Adipocyte (in vitro differentiated cells): ENCODE results near the gene HOOK2.
"Not testable (repeated sequence)": the region's sequence is repeated elsewhere in the genome, so short reads cannot be mapped to it uniquely, and the experiment has no call there.

Experiments
- DNase-seq: peaks from one replicate; pipeline ENCODE4 v3.0.0-alpha.2; 2015; ENCODE audit warnings: low read depth
- H3K27me3 ChIP-seq: replicated peaks from 2 replicates; pipeline ENCODE4 v1.7.0; 2013; ENCODE audit warnings: mild to moderate bottlenecking, low read length, moderate library complexity; ENCODE audit not compliant: control insufficient read depth, insufficient read depth
- H3K36me3 ChIP-seq: 2 replicates; pipeline ENCODE4 v1.7.0; 2013; ENCODE audit warnings: low read length, mild to moderate bottlenecking, moderate library complexity; ENCODE audit not compliant: control insufficient read depth, insufficient read depth, severe bottlenecking
- H3K4me1 ChIP-seq: 2 replicates; pipeline ENCODE4 v1.7.0; 2013; ENCODE audit warnings: mild to moderate bottlenecking, low read length, moderate library complexity; ENCODE audit not compliant: control insufficient read depth, insufficient read depth
- H3K4me3 ChIP-seq: 2 replicates; pipeline ENCODE4 v1.7.0; 2013; ENCODE audit warnings: mild to moderate bottlenecking, low read length, moderate library complexity
- H3K9ac ChIP-seq: 2 replicates; pipeline ENCODE4 v1.7.0; 2013; ENCODE audit warnings: mild to moderate bottlenecking, low read length, moderate library complexity
- H3K9me3 ChIP-seq: 2 replicates; pipeline ENCODE4 v1.7.0; 2013; ENCODE audit warnings: mild to moderate bottlenecking, low read length, moderate library complexity; ENCODE audit not compliant: control insufficient read depth

Gene HOOK2

GRCh38 chr19:12800923-12801465 lies 25.6 kb upstream of the HOOK2 start:
- Histone ChIP-seq H3K9me3 (no peaks in the 10 kb centered on the region), H3K9ac (peak overlapping the region; percentile 94), H3K4me3 (peak overlapping the region; percentile 89), H3K27me3 (no peaks in the 10 kb centered on the region), H3K36me3 (peaks cover 16% of the 10 kb centered on the region), H3K4me1 (peaks cover 28% of the 10 kb centered on the region)
- peak; percentile 51 for DNase-seq

GRCh38 chr19:12800466-12800770 lies 25.1 kb upstream of the HOOK2 start:
- Histone ChIP-seq H3K27me3 (no peaks in the 10 kb centered on the region), H3K9ac (peak overlapping the region; percentile 94), H3K9me3 (no peaks in the 10 kb centered on the region), H3K4me1 (peaks cover 30% of the 10 kb centered on the region), H3K4me3 (peak overlapping the region; percentile 89), H3K36me3 (peaks cover 16% of the 10 kb centered on the region)
- no peak for DNase-seq

GRCh38 chr19:12799742-12800465 lies 24.6 kb upstream of the HOOK2 start:
- H3K27me3 ChIP-seq, result no peaks in the 10 kb centered on the region
- H3K9me3 ChIP-seq, result no peaks in the 10 kb centered on the region
- peaks cover 30% of the 10 kb centered on the region for H3K4me1 ChIP-seq
- peak overlapping the region; percentile 94 for H3K9ac ChIP-seq
- no peak for DNase-seq
- peaks cover 16% of the 10 kb centered on the region for H3K36me3 ChIP-seq
- H3K4me3 ChIP-seq, result peak overlapping the region; percentile 89

GRCh38 chr19:12797607-12798006 lies 22.3 kb upstream of the HOOK2 start:
- not testable (repeated sequence) for H3K9me3 ChIP-seq, DNase-seq, H3K4me3 ChIP-seq, H3K9ac ChIP-seq, H3K27me3 ChIP-seq
- Histone ChIP-seq H3K4me1 (peaks cover 32% of the 10 kb centered on the region), H3K36me3 (peaks cover 16% of the 10 kb centered on the region)

GRCh38 chr19:12797141-12797587 lies 21.8 kb upstream of the HOOK2 start:
- H3K4me3 ChIP-seq, result no peak overlapping the region
- H3K36me3 ChIP-seq, result peaks cover 16% of the 10 kb centered on the region

GRCh38 chr19:12796146-12797071 lies 21.1 kb upstream of the HOOK2 start:
- Histone ChIP-seq H3K4me3 (no peak overlapping the region), H3K9ac (peak overlapping the region; percentile 52), H3K27me3 (no peaks in the 10 kb centered on the region), H3K9me3 (no peaks in the 10 kb centered on the region), H3K4me1 (peaks cover 24% of the 10 kb centered on the region), H3K36me3 (peaks cover 16% of the 10 kb centered on the region)
- peak; percentile 92 for DNase-seq

More at GRCh38 chr19:12797141-12797587, 21.8 kb upstream of the HOOK2 start:
- peaks cover 28% of the 10 kb centered on the region for H3K4me1 ChIP-seq
- no peak for DNase-seq
- H3K9ac ChIP-seq, result no peak overlapping the region
- H3K27me3 ChIP-seq, result no peaks in the 10 kb centered on the region
- H3K9me3 ChIP-seq, result no peaks in the 10 kb centered on the region

GRCh38 chr19:12794971-12795381 lies 19.6 kb upstream of the HOOK2 start:
- Histone ChIP-seq H3K4me1 (peaks cover 22% of the 10 kb centered on the region), H3K4me3 (no peak overlapping the region), H3K36me3 (peaks cover 11% of the 10 kb centered on the region), H3K9ac (peak overlapping the region; percentile 29), H3K9me3 (no peaks in the 10 kb centered on the region), H3K27me3 (no peaks in the 10 kb centered on the region)
- no peak for DNase-seq

GRCh38 chr19:12794196-12794941 lies 19.0 kb upstream of the HOOK2 start:
- peak overlapping the region; percentile 99 for H3K9ac ChIP-seq
- peaks cover 5% of the 10 kb centered on the region for H3K36me3 ChIP-seq
- no peaks in the 10 kb centered on the region for H3K9me3 ChIP-seq
- H3K27me3 ChIP-seq, result no peaks in the 10 kb centered on the region
- peaks cover 21% of the 10 kb centered on the region for H3K4me1 ChIP-seq
- no peak for DNase-seq
- peak overlapping the region; percentile 99 for H3K4me3 ChIP-seq

GRCh38 chr19:12793290-12794195 lies 18.2 kb upstream of the HOOK2 start:
- Histone ChIP-seq H3K4me3 (peak overlapping the region; percentile 99), H3K9me3 (no peaks in the 10 kb centered on the region), H3K36me3 (peaks cover under 1% of the 10 kb centered on the region), H3K9ac (peak overlapping the region; percentile 99), H3K4me1 (peaks cover 29% of the 10 kb centered on the region), H3K27me3 (no peaks in the 10 kb centered on the region)
- DNase-seq, result peak; percentile 97

GRCh38 chr19:12792853-12793289 lies 17.5 kb upstream of the HOOK2 start:
- Histone ChIP-seq H3K4me3 (peak overlapping the region; percentile 99), H3K36me3 (no peaks in the 10 kb centered on the region), H3K4me1 (peaks cover 36% of the 10 kb centered on the region), H3K9me3 (no peaks in the 10 kb centered on the region), H3K27me3 (no peaks in the 10 kb centered on the region), H3K9ac (peak overlapping the region; percentile 99)
- no peak for DNase-seq
